A673 (cell line): ENCODE measurements around the gene WDR82. TPM values are rescaled to one million over a fixed set of nuclear protein-coding genes. Genes with fewer than 3 reads are reported as not detected.
"Not testable (repeated sequence)": the region's sequence is repeated elsewhere in the genome, so short reads cannot be mapped to it uniquely, and the experiment has no call there.

Experiments used
- BruUV-seq: library from RNA; stranded (reverse); fragments of 400-500 nt; replicated peaks from 2 replicates; lab custom pipeline; 2021; lab: Mats Ljungman, UMichigan
- CTCF ChIA-PET: fragments of 300-600 bp; sonication (Branson Sonifier 250); formaldehyde crosslinking; loops from one replicate; lab custom pipeline; 2022; ENCODE audit warnings: antibody characterized with exemption; lab: Charles Lee
- POLR2A ChIA-PET: fragments of 300-600 bp; sonication (Branson Sonifier 250); formaldehyde crosslinking; loops from one replicate; lab custom pipeline; 2022; ENCODE audit warnings: antibody characterized with exemption; ENCODE audit not compliant: low non-redundant PET; lab: Charles Lee
- DNase-seq: peaks from one replicate; pipeline ENCODE4 v3.0.0-alpha.2; 2015; ENCODE audit warnings: low spot score
- H3K27ac ChIP-seq: fragments of 200-600 bp; sonication (generic); 2 replicates; pipeline ENCODE4 v1.5.1; 2016; ENCODE audit warnings: mixed run types, low read depth, mild to moderate bottlenecking, mixed read lengths, antibody characterized with exemption, low read length; ENCODE audit not compliant: poor library complexity, severe bottlenecking
- H3K27me3 ChIP-seq: fragments of 200-600 bp; sonication (generic); replicated peaks from 2 replicates; pipeline ENCODE4 v1.6.1; 2017; ENCODE audit warnings: mixed run types, low read depth, mild to moderate bottlenecking, mixed read lengths, antibody characterized with exemption, low read length; ENCODE audit not compliant: insufficient read depth, poor library complexity
- H3K36me3 ChIP-seq: fragments of 200-600 bp; sonication (generic); 2 replicates; pipeline ENCODE4 v1.6.1; 2016; ENCODE audit warnings: mixed run types, mild to moderate bottlenecking, mixed read lengths, antibody characterized with exemption, low read length; ENCODE audit not compliant: insufficient read depth, poor library complexity, severe bottlenecking
- H3K4me1 ChIP-seq: fragments of 200-600 bp; sonication (generic); 2 replicates; pipeline ENCODE4 v1.6.1; 2017; ENCODE audit warnings: mixed run types, mild to moderate bottlenecking, mixed read lengths, antibody characterized with exemption, low read length; ENCODE audit not compliant: insufficient read depth, poor library complexity, severe bottlenecking
- H3K4me3 ChIP-seq: fragments of 200-600 bp; sonication (generic); 2 replicates; pipeline ENCODE4 v1.5.1; 2016; ENCODE audit warnings: low read depth, mixed run types, mild to moderate bottlenecking, mixed read lengths, low read length; ENCODE audit not compliant: poor library complexity, severe bottlenecking
- H3K9me3 ChIP-seq: fragments of 200-600 bp; sonication (generic); 2 replicates; pipeline ENCODE4 v1.6.1; 2016; ENCODE audit warnings: mixed run types, low read depth, mild to moderate bottlenecking, mixed read lengths, antibody characterized with exemption, low read length; ENCODE audit not compliant: poor library complexity, severe bottlenecking
- EZH2 ChIP-seq: fragments of 200-600 bp; sonication (generic); IDR thresholded peaks from 2 replicates; pipeline ENCODE4 v1.6.1; 2017; ENCODE audit warnings: borderline replicate concordance, low read depth, mild to moderate bottlenecking, mixed read lengths, antibody characterized with exemption, low read length; ENCODE audit not compliant: poor library complexity, severe bottlenecking
- intact Hi-C: fragments of 100-400 bp; cut with micrococcal nuclease; formaldehyde crosslinking; loops from one replicate; pipeline ENCODE4 v1.10.0; 2022; ENCODE audit not compliant: unreplicated experiment
- total RNA-seq: library from RNA; stranded (reverse); gene quantifications from 2 replicates; pipeline ENCODE4 v1.2.3, GENCODE V29; 2021
- TF ChIP-seq, protein P1 (sequence below): fragments of 300-800, 200-600 bp; sonication (generic); conservative IDR thresholded peaks from 2 replicates; pipeline ENCODE4 v1.5.1; 2017; ENCODE audit warnings: low read depth, mild to moderate bottlenecking, antibody characterized with exemption, low read length, moderate library complexity, mixed read lengths

WDR82 gene
- total RNA-seq, 1 experiment from 2014 or later: 54.3 TPM

DNA sequence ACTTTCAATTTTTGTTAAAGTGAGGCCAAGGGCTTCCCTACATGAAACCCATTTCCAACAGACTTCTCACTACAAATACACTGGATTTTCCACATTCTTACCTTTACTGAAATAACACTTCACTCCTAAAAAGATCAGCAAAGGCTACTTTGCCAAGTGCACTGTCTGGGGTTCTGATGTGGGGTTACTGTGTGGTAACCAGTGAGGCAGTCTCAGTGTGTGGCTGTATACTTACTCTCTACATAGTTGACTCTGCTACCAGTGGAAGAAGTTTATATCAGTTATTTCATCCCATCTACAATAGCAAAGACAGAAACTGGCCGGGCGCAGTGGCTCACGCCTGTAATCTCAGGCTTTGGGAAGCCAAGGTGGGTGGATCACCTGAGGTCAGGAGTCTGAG, 5.6 kb downstream of the WDR82 start:
- no TSS peak for BruUV-seq
- peaks cover 10% of the 10 kb centered on the region for H3K36me3 ChIP-seq

DNA sequence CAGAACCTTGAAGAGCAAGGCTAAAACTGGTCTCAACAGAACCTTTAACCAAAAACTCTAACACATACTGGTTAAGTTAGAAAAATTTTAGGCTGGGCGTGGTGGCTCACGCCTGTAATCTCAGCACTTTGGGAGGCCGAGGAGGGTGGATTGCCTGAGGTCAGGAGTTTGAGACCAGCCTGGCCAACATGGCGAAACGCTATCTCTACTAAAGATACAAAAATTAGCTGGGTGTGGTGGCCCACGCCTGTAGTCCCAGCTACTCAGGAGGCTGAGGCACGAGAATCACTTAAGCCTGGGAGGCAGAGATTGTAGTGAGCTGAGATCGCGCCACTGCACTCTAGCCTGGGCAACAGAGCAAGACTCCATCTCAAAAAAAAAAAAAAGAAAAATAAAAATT, 6.3 kb downstream of the WDR82 start:
- BruUV-seq, DNase-seq, POLR2A ChIA-PET, H3K27me3 ChIP-seq, H3K4me1 ChIP-seq, intact Hi-C loops, H3K4me3 ChIP-seq, H3K27ac ChIP-seq, CTCF ChIA-PET, H3K9me3 ChIP-seq: not testable (repeated sequence)
- peaks cover 17% of the 10 kb centered on the region for H3K36me3 ChIP-seq

More for the DNA sequence above, 5.6 kb downstream of the WDR82 start:
- ChIA-PET POLR2A (no interaction called here), CTCF (no interaction called here)
- intact Hi-C loops: no loop called here
- no peak overlapping the region for H3K4me3 ChIP-seq
- H3K9me3 ChIP-seq: no peaks in the 10 kb centered on the region
- no peak overlapping the region for H3K27ac ChIP-seq
- no peak for DNase-seq
- no peaks in the 10 kb centered on the region for H3K27me3 ChIP-seq
- no peak for TF ChIP-seq EZH2
- TF ChIP-seq, protein P1, sequence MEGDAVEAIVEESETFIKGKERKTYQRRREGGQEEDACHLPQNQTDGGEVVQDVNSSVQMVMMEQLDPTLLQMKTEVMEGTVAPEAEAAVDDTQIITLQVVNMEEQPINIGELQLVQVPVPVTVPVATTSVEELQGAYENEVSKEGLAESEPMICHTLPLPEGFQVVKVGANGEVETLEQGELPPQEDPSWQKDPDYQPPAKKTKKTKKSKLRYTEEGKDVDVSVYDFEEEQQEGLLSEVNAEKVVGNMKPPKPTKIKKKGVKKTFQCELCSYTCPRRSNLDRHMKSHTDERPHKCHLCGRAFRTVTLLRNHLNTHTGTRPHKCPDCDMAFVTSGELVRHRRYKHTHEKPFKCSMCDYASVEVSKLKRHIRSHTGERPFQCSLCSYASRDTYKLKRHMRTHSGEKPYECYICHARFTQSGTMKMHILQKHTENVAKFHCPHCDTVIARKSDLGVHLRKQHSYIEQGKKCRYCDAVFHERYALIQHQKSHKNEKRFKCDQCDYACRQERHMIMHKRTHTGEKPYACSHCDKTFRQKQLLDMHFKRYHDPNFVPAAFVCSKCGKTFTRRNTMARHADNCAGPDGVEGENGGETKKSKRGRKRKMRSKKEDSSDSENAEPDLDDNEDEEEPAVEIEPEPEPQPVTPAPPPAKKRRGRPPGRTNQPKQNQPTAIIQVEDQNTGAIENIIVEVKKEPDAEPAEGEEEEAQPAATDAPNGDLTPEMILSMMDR: no peak
- peaks cover 4% of the 10 kb centered on the region for H3K4me1 ChIP-seq

GRCh38 chr3:52270252-52270754, 8.1 kb downstream of the WDR82 start:
- ChIA-PET CTCF (no interaction called here), POLR2A (no interaction called here)
- H3K27me3 ChIP-seq: no peaks in the 10 kb centered on the region
- intact Hi-C loops: no loop called here
- H3K9me3 ChIP-seq: no peaks in the 10 kb centered on the region
- peak; percentile 14 for DNase-seq
- no peak overlapping the region for H3K4me3 ChIP-seq
- BruUV-seq: no TSS peak
- H3K4me1 ChIP-seq: peaks cover 4% of the 10 kb centered on the region
- peaks cover 28% of the 10 kb centered on the region for H3K36me3 ChIP-seq
- no peak overlapping the region for H3K27ac ChIP-seq
- no peak for TF ChIP-seq EZH2
- TF ChIP-seq, protein P1: no peak

GRCh38 chr3:52269776-52270175, 8.7 kb downstream of the WDR82 start:
- Histone ChIP-seq H3K4me3 (no peak overlapping the region), H3K36me3 (peaks cover 29% of the 10 kb centered on the region), H3K4me1 (peaks cover 4% of the 10 kb centered on the region), H3K27ac (no peak overlapping the region), H3K9me3 (no peaks in the 10 kb centered on the region), H3K27me3 (no peaks in the 10 kb centered on the region)
- no peak for DNase-seq
- CTCF ChIA-PET: no interaction called here
- TF ChIP-seq EZH2: no peak
- TF ChIP-seq, protein P1: no peak
- no TSS peak for BruUV-seq
- POLR2A ChIA-PET: no interaction called here
- intact Hi-C loops: no loop called here
